Psoas muscle (tissue), 8 donors: Measurements from ENCODE around the gene SMPDL3A. TPM values are rescaled to one million over a fixed set of nuclear protein-coding genes. Genes with fewer than 3 reads are reported as not detected.
"Not testable (repeated sequence)": the region's sequence is repeated elsewhere in the genome, so short reads cannot be mapped to it uniquely, and the experiment has no call there.

Experiments used
- ATAC-seq, 4 donors: fragments of 200-7000 bp; cut with Tn5 transposase; one replicate each; pipeline ENCODE4 v1.9.1; 2020; ENCODE audit warnings: moderate library complexity in 3 of 4, mild to moderate bottlenecking in 2 of 4
- DNase-seq, 2 donors: peaks; one replicate each; pipeline ENCODE4 v3.0.0-alpha.2; 2020
- H3K27ac ChIP-seq: fragments of 200-600 bp; one replicate; pipeline ENCODE4 v1.8.0; 2022
- H3K27me3 ChIP-seq, 3 donors: fragments of 200-600 bp in 1 of 3; one replicate each; pipeline versions ENCODE4 v1.6.1 to v1.8.0; 2013 to 2022; ENCODE audit warnings: low read length in 2 of 3, mild to moderate bottlenecking in 2 of 3, moderate library complexity in 1 of 3; ENCODE audit not compliant: insufficient read depth in 3 of 3
- H3K36me3 ChIP-seq, 2 donors: fragments of 200-600 bp in 1 of 2; one replicate each; pipeline versions ENCODE4 v1.6.1 to v1.8.0; 2013 to 2022; ENCODE audit warnings: low read depth in 1 of 2, mild to moderate bottlenecking in 1 of 2, moderate library complexity in 1 of 2; ENCODE audit not compliant: insufficient read depth in 1 of 2
- H3K4me1 ChIP-seq: fragments of 200-600 bp; one replicate; pipeline ENCODE4 v1.8.0; 2022
- H3K4me3 ChIP-seq: fragments of 200-600 bp; one replicate; pipeline ENCODE4 v1.8.0; 2022; ENCODE audit warnings: mild to moderate bottlenecking
- H3K9me3 ChIP-seq: fragments of 200-600 bp; one replicate; pipeline ENCODE4 v1.8.0; 2022
- WGBS, 3 donors: extraction: QIAGEN DNeasy Blood & Tissue Kit; methylation state at CpG; one replicate each; pipeline versions ENCODE4 v1.1.6 to v1.1.7; 2013; 5-methylcytosine and 5-hydroxymethylcytosine counted together
- intact Hi-C, 2 donors: fragments of 100-400 bp; cut with DNase I; formaldehyde crosslinking; loops; one replicate each; pipeline versions ENCODE4 v1.11.0 to v1.14.2; 2022
- long read RNA-seq, 2 donors: library from polyadenylated mRNA; unstranded; transcript quantifications; one replicate each; pipeline ENCODE4 v2.0.0, GENCODE V29; 2021
- polyA plus RNA-seq, 3 donors: library from polyadenylated mRNA; stranded (reverse); fragments of 200-250 nt; gene quantifications; one replicate each; pipeline ENCODE4 v1.2.3, GENCODE V29; 2013
- total RNA-seq, 4 donors: library from RNA; stranded (reverse); fragmentation: NEBNext Ultra II Directional in 2 of 4; extraction: Animal tissue kit (Norgen Biotek cat#: 25700) in 2 of 4; gene quantifications; one replicate each; pipeline versions ENCODE4 v1.2.1 to v1.2.4, GENCODE V29; 2021 to 2023
- TF ChIP-seq, protein P1 (sequence below): fragments of 200-600 bp; IDR thresholded peaks from one replicate; pipeline ENCODE4 v1.8.0; 2022; ENCODE audit warnings: antibody characterized with exemption
- donor health status: healthy with polysubstance abuse.
- donor health status: DM: no; HTN: no; CAD: no; lungs with moderate emphysema.
- donor health status: Bipolar disorder and iron deficiency.
- donor health status: healthy.
- donor health status: DM: yes; HTN: yes; CAD: no.
- donor health status: DM: no; HTN: no; CAD: no.
- donor health status: DM: no; HTN: no; CAD: no.
- donor health status: DM: yes; HTN: yes; CAD: no.

Gene SMPDL3A
- 10 to 100 TPM; 15.1 to 38.4 (median 22.5) TPM for total RNA-seq
- 10 to 100 TPM in 2 of 3 donors, 1 to 10 TPM in 1; 6.3 to 36.1 (median 35.2) TPM for polyA plus RNA-seq
- long read RNA-seq, donor 1, transcript SMPDL3A-203 (7 exons, 1,755 nt), result major isoform, 5 of 15 reads
- long read RNA-seq, donor 1, partial matches to known transcripts, result 0 of 15 reads
- long read RNA-seq, donor 1, other reads (novel, unspliced or antisense), result 7 of 15 reads
- long read RNA-seq, donor 2, transcript SMPDL3A-201 (8 exons, 1,851 nt), result minor isoform, 6 of 79 reads
- long read RNA-seq, donor 2, transcript SMPDL3A-203 (7 exons, 1,755 nt), result major isoform, 8 of 79 reads
- long read RNA-seq, donor 2, partial matches to known transcripts, result 0 of 79 reads
- long read RNA-seq, donor 2, other reads (novel, unspliced or antisense), result 65 of 79 reads

GRCh38 chr6:122789182-122790027 lies at the start of gene SMPDL3A:
Gene SMPDL3A (plus strand): TSS chr6:122789258. CDS start chr6:122789347, 89 bp downstream.
- ATAC-seq (peak; percentile 85 to 92 (median 86)), DNase-seq (peak; percentile 78 to 91)
- intact Hi-C loops, result loop anchor here (5.0 kb wide), 1 partner anchor 37 kb away; no protein-coding TSS in a partner anchor
- whole genome bisulfite sequencing, 3 donors, result 0 to 1% (median 1%) methylated on average over 65 to 71 of the region's 71 CpGs
- no peaks in the 10 kb centered on the region for H3K27me3 ChIP-seq
- TF ChIP-seq, protein P1, sequence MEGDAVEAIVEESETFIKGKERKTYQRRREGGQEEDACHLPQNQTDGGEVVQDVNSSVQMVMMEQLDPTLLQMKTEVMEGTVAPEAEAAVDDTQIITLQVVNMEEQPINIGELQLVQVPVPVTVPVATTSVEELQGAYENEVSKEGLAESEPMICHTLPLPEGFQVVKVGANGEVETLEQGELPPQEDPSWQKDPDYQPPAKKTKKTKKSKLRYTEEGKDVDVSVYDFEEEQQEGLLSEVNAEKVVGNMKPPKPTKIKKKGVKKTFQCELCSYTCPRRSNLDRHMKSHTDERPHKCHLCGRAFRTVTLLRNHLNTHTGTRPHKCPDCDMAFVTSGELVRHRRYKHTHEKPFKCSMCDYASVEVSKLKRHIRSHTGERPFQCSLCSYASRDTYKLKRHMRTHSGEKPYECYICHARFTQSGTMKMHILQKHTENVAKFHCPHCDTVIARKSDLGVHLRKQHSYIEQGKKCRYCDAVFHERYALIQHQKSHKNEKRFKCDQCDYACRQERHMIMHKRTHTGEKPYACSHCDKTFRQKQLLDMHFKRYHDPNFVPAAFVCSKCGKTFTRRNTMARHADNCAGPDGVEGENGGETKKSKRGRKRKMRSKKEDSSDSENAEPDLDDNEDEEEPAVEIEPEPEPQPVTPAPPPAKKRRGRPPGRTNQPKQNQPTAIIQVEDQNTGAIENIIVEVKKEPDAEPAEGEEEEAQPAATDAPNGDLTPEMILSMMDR, result peak; percentile 39
- H3K4me3 ChIP-seq, result peak within 1 kb of the TSS; percentile 90
- no peaks in the 10 kb centered on the region for H3K9me3 ChIP-seq
- no peaks in the 10 kb centered on the region for H3K36me3 ChIP-seq
- peaks cover 27% of the 10 kb centered on the region for H3K4me1 ChIP-seq
- H3K27ac ChIP-seq, result peak within 1 kb of the TSS; percentile 99

GRCh38 chr6:122740091-122740490 lies 49.0 kb upstream of the SMPDL3A start:
- Histone ChIP-seq H3K36me3 (no peaks in the 10 kb centered on the region), H3K4me1 (peaks cover 16% of the 10 kb centered on the region), H3K9me3 (no peaks in the 10 kb centered on the region), H3K4me3 (no peak overlapping the region), H3K27me3 (no peaks in the 10 kb centered on the region), H3K27ac (no peak overlapping the region)
- intact Hi-C loops, result no loop called here
- WGBS, 3 donors, result 95 to 99% (median 97%) methylated on average over 2 of the region's 2 CpGs
- DNase-seq (no peak), ATAC-seq (no peak)
- TF ChIP-seq, protein P1, result no peak

- H3K4me1 ChIP-seq, result peaks cover 13% of the 10 kb centered on the region
- no peak for ATAC-seq
- intact Hi-C loops, result no loop called here
Observed at GRCh38 chr6:122740936-122741335, 48.1 kb upstream of the SMPDL3A start.

DNA sequence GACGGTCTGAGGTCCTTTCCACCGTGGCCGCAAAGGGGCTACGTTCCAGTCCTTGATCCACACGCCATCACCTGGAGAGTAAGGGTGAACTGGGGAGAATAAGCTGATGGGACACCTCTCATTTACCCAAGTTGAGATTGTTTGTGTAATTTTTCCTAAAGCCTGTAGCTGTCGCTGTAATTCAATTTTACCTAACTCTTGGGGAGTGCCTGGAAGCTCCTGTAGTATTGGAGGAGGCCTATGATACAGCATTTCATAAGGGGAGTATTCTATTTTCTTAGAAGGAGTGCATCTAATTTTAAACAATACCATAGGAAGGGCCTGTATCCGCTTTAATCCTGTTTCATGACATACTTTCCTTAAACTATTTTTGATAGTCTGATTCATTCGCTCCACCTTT lies 44.8 kb upstream of the SMPDL3A start:
- H3K36me3 ChIP-seq, intact Hi-C loops, DNase-seq, H3K4me3 ChIP-seq, H3K4me1 ChIP-seq, H3K9me3 ChIP-seq, H3K27me3 ChIP-seq: not testable (repeated sequence)
- peak overlapping the region; percentile 68 for H3K27ac ChIP-seq
- peak in 3 of 4 donors; percentile 54 to 82 (median 76) for ATAC-seq
- 27 to 42% (median 40%) methylated on average over 8 of the region's 8 CpGs for WGBS, 3 donors
- TF ChIP-seq, protein P1, result peak; percentile 43

More at GRCh38 chr6:122740936-122741335, 48.1 kb upstream of the SMPDL3A start:
- H3K27ac ChIP-seq, result no peak overlapping the region
- no peaks in the 10 kb centered on the region for H3K27me3 ChIP-seq
- DNase-seq, result no peak
- TF ChIP-seq, protein P1, result no peak
- WGBS, 3 donors, result 91 to 100% (median 94%) methylated on average over 2 of the region's 2 CpGs
- no peaks in the 10 kb centered on the region for H3K36me3 ChIP-seq
- no peaks in the 10 kb centered on the region for H3K9me3 ChIP-seq
- H3K4me3 ChIP-seq, result no peak overlapping the region

- intact Hi-C loops, result loop anchor here in 1 of 2 donors (5.0 kb wide), 1 partner anchor 92 kb away; no protein-coding TSS in a partner anchor
- not testable (repeated sequence) for H3K9me3 ChIP-seq, ATAC-seq, H3K4me3 ChIP-seq, H3K36me3 ChIP-seq, H3K27me3 ChIP-seq, DNase-seq
- H3K4me1 ChIP-seq, result peaks cover 10% of the 10 kb centered on the region
- peak overlapping the region; percentile 68 for H3K27ac ChIP-seq
- WGBS, 3 donors, result 61 to 95% (median 69%) methylated on average over 3 of the region's 3 CpGs
Observed at GRCh38 chr6:122744856-122745255, 44.2 kb upstream of the SMPDL3A start.
